ENCODE data around the gene CRP. TPM values are rescaled to one million over a fixed set of nuclear protein-coding genes. Genes with fewer than 3 reads are reported as not detected.

CRP gene
- total RNA-seq, 1 experiment from 2014 or later, result not detected

DNA sequence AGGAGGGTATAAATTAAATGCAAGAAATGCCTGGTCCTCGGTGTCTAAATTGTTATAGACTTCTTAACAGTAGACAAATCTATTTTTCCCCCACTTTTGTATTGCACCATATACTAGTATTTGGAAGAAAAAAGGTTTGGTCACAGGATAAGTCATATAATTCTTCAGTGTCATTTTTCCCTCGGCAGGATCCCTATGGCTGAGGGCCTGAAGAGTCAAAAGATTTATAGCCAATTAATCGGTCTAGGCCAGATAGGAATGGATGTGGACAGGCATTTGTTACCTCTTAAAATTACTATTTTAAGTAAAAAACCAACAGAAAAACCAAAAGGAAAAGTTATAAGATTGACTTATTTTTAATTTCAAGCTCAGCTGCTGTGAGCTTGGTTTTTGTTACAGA lies 45.6 kb downstream of the CRP start:
- no peaks in the 10 kb centered on the region for H3K36me3 ChIP-seq (replicated peaks; ENCODE audit: control insufficient read depth, insufficient read depth, low read length)
- DNase-seq, result no peak
- H3K4me3 ChIP-seq (ENCODE audit: insufficient read depth, low read depth, low read length), result no peak overlapping the region
- no peaks in the 10 kb centered on the region for H3K27me3 ChIP-seq (ENCODE audit: control insufficient read depth, insufficient read depth, low read length)

- Histone ChIP-seq H3K36me3 (replicated peaks; ENCODE audit: control insufficient read depth, insufficient read depth, low read length) (no peaks in the 10 kb centered on the region), H3K4me3 (ENCODE audit: insufficient read depth, low read depth, low read length) (no peak overlapping the region), H3K27me3 (ENCODE audit: control insufficient read depth, insufficient read depth, low read length) (no peaks in the 10 kb centered on the region)
- no peak for DNase-seq
Observed at GRCh38 chr1:159664247-159664646, 50.1 kb downstream of the CRP start.

DNA sequence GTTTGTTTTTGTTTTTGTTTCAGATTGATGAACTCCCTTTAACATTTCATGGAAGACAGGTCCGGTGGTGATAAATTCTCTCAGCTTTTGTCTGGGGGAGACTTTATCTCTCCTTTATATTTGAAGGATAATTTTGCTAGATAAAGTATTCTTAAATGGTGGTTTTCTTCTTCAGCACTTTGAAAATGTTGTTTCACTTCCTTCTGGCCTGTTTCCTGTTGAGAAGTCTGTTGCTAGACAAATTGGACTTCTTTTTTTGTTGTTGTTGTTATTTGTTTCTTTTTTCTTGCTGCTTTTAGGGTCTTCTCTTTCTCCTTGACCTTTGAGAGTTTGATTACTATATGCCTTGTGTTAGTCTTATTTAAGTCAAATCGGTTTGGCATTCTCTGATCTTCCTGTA lies 50.8 kb downstream of the CRP start:
- Histone ChIP-seq H3K36me3 (replicated peaks; ENCODE audit: control insufficient read depth, insufficient read depth, low read length) (no peaks in the 10 kb centered on the region), H3K4me3 (ENCODE audit: insufficient read depth, low read depth, low read length) (no peak overlapping the region), H3K27me3 (ENCODE audit: control insufficient read depth, insufficient read depth, low read length) (no peaks in the 10 kb centered on the region)
- DNase-seq, result no peak

Other genes with a start within 250 kb of the CRP start
- gene OR10J5, start 178.6 kb downstream of the CRP start, total RNA-seq (2014; rRNA removed; shearing (Covaris generic)), result not detected in 2 replicates
- gene APCS, start 126.8 kb downstream of the CRP start, total RNA-seq (2014; rRNA removed; shearing (Covaris generic)), result not detected in 2 replicates
- 74.9 and 81.6 TPM in 2 replicates for gene DUSP23, start 66.4 kb upstream of the CRP start, total RNA-seq (2014; rRNA removed; shearing (Covaris generic))
- gene FCRL6, start 87.8 kb upstream of the CRP start, total RNA-seq (2014; rRNA removed; shearing (Covaris generic)), result not detected in 2 replicates
- gene SLAMF8, start 112.3 kb upstream of the CRP start, total RNA-seq (2014; rRNA removed; shearing (Covaris generic)), result not detected in 2 replicates
- gene VSIG8, start 148.1 kb upstream of the CRP start, total RNA-seq (2014; rRNA removed; shearing (Covaris generic)), result not detected in 2 replicates
- gene CFAP45, start 185.6 kb upstream of the CRP start, total RNA-seq (2014; rRNA removed; shearing (Covaris generic)), result 0.17 and 1.6 TPM in 2 replicates
- 242 and 387 TPM in 2 replicates for gene TAGLN2, start 210.9 kb upstream of the CRP start, total RNA-seq (2014; rRNA removed; shearing (Covaris generic))
- gene IGSF9, start 231.0 kb upstream of the CRP start, total RNA-seq (2014; rRNA removed; shearing (Covaris generic)), result 4.4 and 6.1 TPM in 2 replicates
- gene SLAMF9, start 239.6 kb upstream of the CRP start, total RNA-seq (2014; rRNA removed; shearing (Covaris generic)), result not detected in 2 replicates